Measurements from ENCODE around the gene CNOT6L. TPM values are rescaled to one million over a fixed set of nuclear protein-coding genes. Genes with fewer than 3 reads are reported as not detected.

Gene CNOT6L
- total RNA-seq, 4 donors from 2014 or later = 31.3 to 49.4 (median 33.8) TPM

DNA sequence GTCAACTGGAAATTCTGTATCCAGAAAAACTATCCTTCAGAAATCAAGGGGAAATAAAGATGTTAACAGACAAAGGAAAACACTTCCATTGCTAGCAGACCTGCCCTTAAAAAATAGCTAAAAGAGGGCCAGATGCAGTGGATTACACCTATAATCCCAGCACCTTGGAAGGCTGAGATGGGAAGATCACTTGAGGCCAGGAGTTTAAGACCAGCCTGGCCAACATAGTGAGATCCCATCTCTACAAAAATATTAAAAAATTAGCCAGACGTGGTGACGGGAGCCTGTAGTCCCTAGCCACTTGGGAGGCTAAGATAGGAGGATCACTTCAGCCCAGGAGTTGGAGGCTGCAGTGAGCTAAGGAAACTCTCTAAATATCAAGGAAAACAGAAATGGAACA, 67.4 kb downstream of the CNOT6L start:
- TF ChIP-seq, protein P1, sequence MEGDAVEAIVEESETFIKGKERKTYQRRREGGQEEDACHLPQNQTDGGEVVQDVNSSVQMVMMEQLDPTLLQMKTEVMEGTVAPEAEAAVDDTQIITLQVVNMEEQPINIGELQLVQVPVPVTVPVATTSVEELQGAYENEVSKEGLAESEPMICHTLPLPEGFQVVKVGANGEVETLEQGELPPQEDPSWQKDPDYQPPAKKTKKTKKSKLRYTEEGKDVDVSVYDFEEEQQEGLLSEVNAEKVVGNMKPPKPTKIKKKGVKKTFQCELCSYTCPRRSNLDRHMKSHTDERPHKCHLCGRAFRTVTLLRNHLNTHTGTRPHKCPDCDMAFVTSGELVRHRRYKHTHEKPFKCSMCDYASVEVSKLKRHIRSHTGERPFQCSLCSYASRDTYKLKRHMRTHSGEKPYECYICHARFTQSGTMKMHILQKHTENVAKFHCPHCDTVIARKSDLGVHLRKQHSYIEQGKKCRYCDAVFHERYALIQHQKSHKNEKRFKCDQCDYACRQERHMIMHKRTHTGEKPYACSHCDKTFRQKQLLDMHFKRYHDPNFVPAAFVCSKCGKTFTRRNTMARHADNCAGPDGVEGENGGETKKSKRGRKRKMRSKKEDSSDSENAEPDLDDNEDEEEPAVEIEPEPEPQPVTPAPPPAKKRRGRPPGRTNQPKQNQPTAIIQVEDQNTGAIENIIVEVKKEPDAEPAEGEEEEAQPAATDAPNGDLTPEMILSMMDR (IDR thresholded peaks at IDR 0.05; ENCODE audit: low read depth) = no peak

- TF ChIP-seq, protein P1 (IDR thresholded peaks at IDR 0.05; ENCODE audit: low read depth) = no peak
Observed at GRCh38 chr4:77745792-77746191, 73.4 kb downstream of the CNOT6L start.

- TF ChIP-seq, protein P1 (IDR thresholded peaks at IDR 0.05; ENCODE audit: low read depth) = no peak
Observed at GRCh38 chr4:77742054-77742453, 77.1 kb downstream of the CNOT6L start.

DNA sequence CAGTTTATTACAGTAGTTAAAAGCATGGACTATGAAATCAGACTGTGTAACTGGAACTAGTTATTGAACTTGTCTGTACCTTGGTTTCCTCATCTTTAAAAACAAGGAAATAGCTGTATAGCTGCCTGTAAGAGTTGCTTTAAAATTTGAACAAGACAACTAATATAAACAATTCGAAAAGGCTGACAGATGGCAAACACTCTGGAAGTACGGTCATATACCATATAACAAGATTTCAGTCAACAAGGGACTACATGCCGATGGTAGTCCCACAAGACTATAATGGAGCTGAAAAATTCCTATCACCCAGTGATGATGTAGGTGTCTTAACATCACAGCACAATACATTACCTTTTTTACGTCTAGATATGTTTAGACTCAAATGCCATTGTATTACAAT, 78.7 kb downstream of the CNOT6L start:
- TF ChIP-seq, protein P1 (IDR thresholded peaks at IDR 0.05; ENCODE audit: low read depth) = no peak

GRCh38 chr4:77734928-77735327, 84.2 kb downstream of the CNOT6L start:
- TF ChIP-seq, protein P1 (IDR thresholded peaks at IDR 0.05; ENCODE audit: low read depth) = no peak

DNA sequence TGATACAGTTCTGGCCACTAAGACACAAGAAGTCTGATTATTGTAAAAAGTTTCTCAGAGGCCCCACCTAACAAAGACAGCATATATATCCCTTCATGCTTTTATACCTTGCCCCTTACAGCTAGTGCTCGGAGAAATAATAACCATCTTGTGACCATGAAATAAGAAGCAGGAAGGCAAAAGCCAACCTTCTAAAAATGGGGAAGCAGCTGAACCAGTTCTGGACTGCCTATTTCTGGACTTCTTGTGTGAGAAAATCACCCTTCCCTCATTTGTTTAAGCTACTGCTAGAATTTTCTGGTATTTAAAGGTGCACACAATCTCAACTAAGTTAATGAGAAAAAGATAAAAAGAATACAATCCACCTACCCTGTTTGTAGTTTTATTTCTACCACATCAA, 87.5 kb downstream of the CNOT6L start:
- TF ChIP-seq, protein P1 (IDR thresholded peaks at IDR 0.05; ENCODE audit: low read depth) = no peak

DNA sequence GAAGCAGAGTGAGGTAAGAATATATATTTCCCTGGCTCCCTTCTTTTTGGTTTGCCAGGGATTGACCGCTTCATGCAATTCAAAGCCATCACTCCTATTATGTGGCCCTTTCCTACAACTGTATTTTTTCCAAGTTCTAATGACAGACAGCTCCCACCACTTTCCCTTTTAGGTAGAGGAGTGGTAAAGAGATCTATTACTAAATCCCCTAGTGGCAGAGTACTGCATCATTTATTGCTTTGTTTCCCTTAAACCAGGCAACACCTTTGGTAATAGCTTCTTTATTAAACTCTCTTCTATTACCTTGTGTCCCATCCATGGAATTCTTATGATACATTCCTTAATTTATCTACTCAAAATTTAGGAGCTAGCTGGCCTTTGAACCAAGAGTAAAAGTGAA, 90.7 kb downstream of the CNOT6L start:
- TF ChIP-seq, protein P1 (IDR thresholded peaks at IDR 0.05; ENCODE audit: low read depth) = no peak
